Left kidney (tissue), 1 donor: ENCODE measurements around the gene CLPSL2. TPM values are rescaled to one million over a fixed set of nuclear protein-coding genes. Genes with fewer than 3 reads are reported as not detected.

Source experiments
- polyA plus RNA-seq: library from polyadenylated mRNA; unstranded; fragments of 120-200 nt; gene quantifications from one replicate; pipeline ENCODE4 v1.2.1, GENCODE V29; 2013; ENCODE audit not compliant: insufficient read length

CLPSL2 gene
- polyA plus RNA-seq, 1 donor, result not detected

Other genes starting within 250 kb of the CLPSL2 start
- 26.8 TPM for gene FKBP5, start 87.7 kb upstream of the CLPSL2 start, polyA plus RNA-seq
- gene ARMC12, start 39.6 kb upstream of the CLPSL2 start, polyA plus RNA-seq, result 1.8 TPM
- 2.2 TPM for gene CLPSL1, start 4.4 kb downstream of the CLPSL2 start, polyA plus RNA-seq
- 0.33 TPM for gene CLPS, start 20.7 kb downstream of the CLPSL2 start, polyA plus RNA-seq
- not detected for gene LHFPL5, start 28.8 kb downstream of the CLPSL2 start, polyA plus RNA-seq
- gene SRPK1, start 144.5 kb downstream of the CLPSL2 start, polyA plus RNA-seq, result 67.7 TPM
- 0.47 TPM for gene SLC26A8, start 248.0 kb downstream of the CLPSL2 start, polyA plus RNA-seq